Activated naive CD8-positive, alpha-beta T cell treated with anti-CD3 and anti-CD28 coated beads for 36 hours (primary cell): ENCODE data around the gene TACR3. TPM values are rescaled to one million over a fixed set of nuclear protein-coding genes. Genes with fewer than 3 reads are reported as not detected.
"Not testable (repeated sequence)": the region's sequence is repeated elsewhere in the genome, so short reads cannot be mapped to it uniquely, and the experiment has no call there.

Experiments
- DNase-seq: peaks from one replicate; pipeline ENCODE4 v3.0.0; 2021
- H3K27ac Mint-ChIP-seq: one replicate; pipeline ENCODE4 v1.8.0; 2022; ENCODE audit warnings: mild to moderate bottlenecking, moderate library complexity, mixed read lengths
- H3K27me3 Mint-ChIP-seq: one replicate; pipeline ENCODE4 v1.8.0; 2022; ENCODE audit warnings: mild to moderate bottlenecking, mixed read lengths
- H3K36me3 Mint-ChIP-seq: one replicate; pipeline ENCODE4 v1.8.0; 2021; ENCODE audit warnings: mild to moderate bottlenecking, mixed read lengths
- H3K4me1 Mint-ChIP-seq: one replicate; pipeline ENCODE4 v1.8.0; 2021; ENCODE audit warnings: mixed read lengths
- H3K4me3 Mint-ChIP-seq: one replicate; pipeline ENCODE4 v1.8.0; 2022; ENCODE audit warnings: mild to moderate bottlenecking, moderate library complexity, mixed read lengths
- H3K9me3 Mint-ChIP-seq: one replicate; pipeline ENCODE4 v1.8.0; 2022; ENCODE audit warnings: mixed read lengths
- total RNA-seq, 2 experiments: library from RNA; stranded (reverse); gene quantifications; one replicate each; pipeline ENCODE4 v1.2.3, GENCODE V29; 2021

Gene TACR3, protein sequence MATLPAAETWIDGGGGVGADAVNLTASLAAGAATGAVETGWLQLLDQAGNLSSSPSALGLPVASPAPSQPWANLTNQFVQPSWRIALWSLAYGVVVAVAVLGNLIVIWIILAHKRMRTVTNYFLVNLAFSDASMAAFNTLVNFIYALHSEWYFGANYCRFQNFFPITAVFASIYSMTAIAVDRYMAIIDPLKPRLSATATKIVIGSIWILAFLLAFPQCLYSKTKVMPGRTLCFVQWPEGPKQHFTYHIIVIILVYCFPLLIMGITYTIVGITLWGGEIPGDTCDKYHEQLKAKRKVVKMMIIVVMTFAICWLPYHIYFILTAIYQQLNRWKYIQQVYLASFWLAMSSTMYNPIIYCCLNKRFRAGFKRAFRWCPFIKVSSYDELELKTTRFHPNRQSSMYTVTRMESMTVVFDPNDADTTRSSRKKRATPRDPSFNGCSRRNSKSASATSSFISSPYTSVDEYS
- total RNA-seq = not detected

DNA sequence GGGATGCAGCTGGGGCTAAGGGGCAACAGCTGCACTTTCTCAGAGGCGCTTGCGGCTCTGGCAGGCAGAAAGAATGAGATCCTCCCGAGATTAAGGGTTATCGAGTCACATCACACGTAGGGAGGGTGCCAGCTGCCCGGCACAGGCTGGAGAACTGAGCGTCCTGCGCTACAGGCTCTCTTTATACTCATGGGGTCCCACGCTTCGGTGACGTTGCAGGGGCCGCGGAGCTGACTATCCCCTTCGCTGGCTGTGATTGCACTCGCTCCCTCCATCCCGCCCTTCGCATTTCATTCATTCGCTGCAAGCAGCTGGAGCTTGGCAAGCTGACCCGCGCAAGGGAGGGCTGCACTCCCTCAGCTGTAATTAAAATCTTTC is at the start of gene TACR3:
TSS of gene TACR3 (minus strand) at position 156 of the 378 bp plus-strand sequence. CDS start 310 bp downstream, outside the sequence.
- DNase-seq = no peak
- Mint-ChIP-seq H3K27ac (no peak within 1 kb of the TSS), H3K4me1 (no peaks in the 10 kb centered on the region), H3K36me3 (no peaks in the 10 kb centered on the region), H3K27me3 (peaks cover 21% of the 10 kb centered on the region), H3K9me3 (peaks cover 3% of the 10 kb centered on the region), H3K4me3 (no peak within 1 kb of the TSS)

DNA sequence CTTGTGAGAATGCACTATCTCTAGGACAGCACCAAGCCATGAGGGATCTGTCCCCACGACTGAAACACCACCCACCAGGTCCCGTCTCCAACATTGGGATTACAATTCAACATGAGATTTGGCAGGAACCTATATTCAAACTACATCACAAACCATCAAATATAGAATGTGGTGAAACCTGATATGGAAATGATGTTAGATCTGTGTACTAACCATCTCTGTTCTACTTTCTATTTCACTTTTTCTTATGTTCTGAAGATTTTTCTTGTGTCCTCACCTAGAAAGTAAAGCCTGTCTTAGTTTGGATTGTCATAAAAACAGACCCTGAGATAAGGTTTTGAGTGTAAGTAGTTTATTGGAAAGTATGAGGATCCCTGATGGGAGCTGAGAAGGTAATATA is 37.8 kb upstream of the TACR3 start:
- DNase-seq = no peak
- Mint-ChIP-seq H3K4me1 (no peaks in the 10 kb centered on the region), H3K36me3 (no peaks in the 10 kb centered on the region), H3K27me3 (no peaks in the 10 kb centered on the region), H3K9me3 (no peaks in the 10 kb centered on the region), H3K27ac (no peak overlapping the region), H3K4me3 (no peak overlapping the region)

DNA sequence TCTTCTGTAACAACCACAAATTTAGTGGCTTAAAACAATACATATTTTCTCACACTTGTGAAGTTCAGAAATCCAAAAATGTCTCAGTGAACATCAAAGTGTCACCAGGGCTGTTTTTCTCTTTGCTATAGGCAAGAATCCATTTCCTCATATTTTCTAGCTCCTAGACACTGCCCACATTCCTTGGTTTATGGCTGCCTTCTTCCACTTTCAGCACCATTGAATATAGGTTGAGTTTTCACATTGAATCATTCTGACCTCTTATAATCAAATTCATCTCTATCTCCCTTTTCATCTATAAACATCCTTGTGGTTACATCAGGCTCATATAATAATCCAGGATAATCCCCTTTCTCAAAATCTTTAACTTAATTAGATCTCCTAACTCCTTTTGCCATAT is 37.0 kb upstream of the TACR3 start:
- Mint-ChIP-seq H3K9me3 (no peaks in the 10 kb centered on the region), H3K4me1 (no peaks in the 10 kb centered on the region), H3K36me3 (no peaks in the 10 kb centered on the region), H3K4me3 (no peak overlapping the region), H3K27me3 (no peaks in the 10 kb centered on the region), H3K27ac (no peak overlapping the region)
- DNase-seq = no peak

DNA sequence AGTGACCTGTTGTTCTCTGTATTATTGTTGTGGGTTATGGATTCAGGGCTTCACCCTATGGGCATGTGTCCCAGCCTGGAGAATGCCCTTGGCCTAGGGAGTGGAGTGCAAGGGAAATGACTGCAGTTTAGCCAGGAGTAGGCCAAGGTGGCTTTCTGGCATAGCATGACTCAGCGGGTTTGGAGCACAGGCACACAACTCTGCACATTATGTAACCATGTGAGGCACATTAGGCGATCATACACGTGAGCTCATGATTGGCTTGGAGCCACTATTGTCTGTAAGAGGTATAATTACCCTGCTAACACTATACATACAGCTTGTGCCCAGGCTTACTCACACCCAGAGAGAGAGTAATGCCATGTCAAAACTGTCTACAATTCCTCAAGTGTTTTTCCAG is 35.1 kb upstream of the TACR3 start:
- no peaks in the 10 kb centered on the region for H3K36me3 Mint-ChIP-seq
- no peak overlapping the region for H3K4me3 Mint-ChIP-seq
- H3K27ac Mint-ChIP-seq = no peak overlapping the region
- no peaks in the 10 kb centered on the region for H3K27me3 Mint-ChIP-seq
- H3K9me3 Mint-ChIP-seq = no peaks in the 10 kb centered on the region
- H3K4me1 Mint-ChIP-seq = no peaks in the 10 kb centered on the region
- no peak for DNase-seq

DNA sequence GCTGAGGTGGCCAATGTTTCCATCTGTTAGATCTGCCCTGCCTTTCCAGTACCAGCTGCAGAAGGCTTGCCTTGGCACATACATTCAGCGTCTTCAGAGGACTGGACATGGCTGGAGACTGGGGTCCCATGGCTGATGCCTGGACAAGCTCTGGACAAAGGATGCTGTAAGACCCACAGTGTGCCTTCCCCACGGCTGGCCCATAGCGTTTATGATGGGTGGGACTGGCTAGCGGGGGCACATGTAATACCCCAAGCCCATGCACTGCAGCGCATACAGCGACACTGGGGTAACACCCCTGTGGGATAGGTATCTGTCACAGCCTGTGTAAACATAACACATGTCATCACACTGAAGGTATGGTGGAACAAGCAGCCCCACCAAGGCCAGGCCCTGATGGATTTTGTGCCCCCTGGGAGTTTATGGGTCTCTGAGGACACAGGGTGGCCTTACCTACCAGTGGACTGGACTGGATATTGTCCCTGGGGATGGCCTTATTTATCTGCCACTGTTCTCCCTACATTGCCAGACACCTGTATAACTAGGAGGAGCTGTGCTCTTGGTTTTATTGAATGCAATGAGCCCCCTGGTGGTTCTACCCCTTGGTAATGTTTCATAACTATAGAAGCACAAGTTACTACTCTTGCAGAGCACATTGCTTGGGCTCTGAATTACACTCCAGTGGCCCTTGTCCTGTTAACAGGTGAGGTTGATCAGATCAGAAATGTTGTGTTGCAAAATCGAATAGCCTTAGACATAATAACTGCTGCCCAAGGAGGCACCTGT is 34.3 kb upstream of the TACR3 start:
- no peaks in the 10 kb centered on the region for H3K4me1 Mint-ChIP-seq
- H3K27ac Mint-ChIP-seq = no peak overlapping the region
- H3K4me3 Mint-ChIP-seq = no peak overlapping the region
- DNase-seq = no peak
- no peaks in the 10 kb centered on the region for H3K36me3 Mint-ChIP-seq
- H3K9me3 Mint-ChIP-seq = no peaks in the 10 kb centered on the region
- no peaks in the 10 kb centered on the region for H3K27me3 Mint-ChIP-seq

DNA sequence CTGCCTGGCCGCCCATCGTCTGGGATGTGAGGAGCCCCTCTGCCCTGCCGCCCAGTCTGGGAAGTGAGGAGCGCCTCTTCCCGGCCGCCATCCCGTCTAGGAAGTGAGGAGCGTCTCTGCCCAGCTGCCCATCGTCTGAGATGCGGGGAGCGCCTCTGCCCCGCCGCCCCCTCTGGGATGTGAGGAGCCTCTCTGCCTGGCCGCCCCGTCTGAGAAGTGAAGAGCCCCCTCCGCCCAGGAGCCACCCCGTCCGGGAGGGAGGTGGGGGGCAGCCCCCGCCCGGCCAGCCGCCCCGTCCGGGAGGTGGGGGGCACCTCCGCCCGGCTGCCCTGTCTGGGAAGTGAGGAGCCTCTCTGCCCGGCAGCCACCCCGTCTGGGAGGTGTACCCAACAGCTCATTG is 3.4 kb upstream of the TACR3 start:
- not testable (repeated sequence) for H3K27ac Mint-ChIP-seq, H3K4me3 Mint-ChIP-seq, H3K36me3 Mint-ChIP-seq, DNase-seq, H3K4me1 Mint-ChIP-seq, H3K9me3 Mint-ChIP-seq
- peaks cover 21% of the 10 kb centered on the region for H3K27me3 Mint-ChIP-seq

DNA sequence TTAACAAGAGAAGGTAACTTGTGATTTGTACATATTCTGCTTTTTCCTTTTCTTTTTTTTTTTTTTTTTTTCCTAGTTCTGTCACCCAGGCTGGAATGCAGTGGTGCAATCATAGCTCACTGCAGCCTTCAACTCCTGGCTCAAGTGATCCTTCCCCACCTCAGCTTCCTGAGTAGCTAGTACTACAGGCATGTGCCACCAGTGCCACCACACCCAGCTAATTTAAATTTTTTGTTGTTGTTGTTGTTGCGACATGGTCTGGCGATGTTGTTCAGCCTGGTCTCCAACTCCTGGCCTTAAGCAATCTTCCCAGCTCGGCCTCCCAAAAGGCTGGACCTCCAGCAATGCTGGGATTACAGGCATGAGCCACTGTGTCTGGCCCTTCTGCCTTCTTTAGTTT is 1.5 kb upstream of the TACR3 start:
- DNase-seq = no peak
- Mint-ChIP-seq H3K27ac (no peak overlapping the region), H3K4me1 (no peaks in the 10 kb centered on the region), H3K9me3 (peaks cover 3% of the 10 kb centered on the region), H3K27me3 (peaks cover 21% of the 10 kb centered on the region), H3K4me3 (no peak overlapping the region), H3K36me3 (no peaks in the 10 kb centered on the region)

DNA sequence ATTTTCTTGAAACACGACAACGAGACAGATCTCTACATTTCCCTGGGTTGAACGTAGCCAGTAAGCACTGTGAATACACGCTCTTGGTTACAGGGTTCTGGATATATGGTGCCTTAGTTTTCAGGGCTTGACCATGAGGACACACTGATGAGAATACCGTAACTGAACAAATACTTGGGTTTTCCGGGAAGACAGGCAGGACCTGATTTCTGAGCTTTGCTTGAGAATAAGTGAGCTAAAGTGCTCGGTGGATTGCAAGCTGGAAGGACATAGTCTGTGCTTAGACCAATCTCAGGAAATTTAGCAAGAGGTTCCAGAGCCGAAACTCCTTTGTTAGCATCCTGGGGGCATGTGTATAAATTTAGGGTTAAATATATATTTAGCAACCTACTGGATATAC is 876 bp upstream of the TACR3 start:
- H3K4me1 Mint-ChIP-seq = no peaks in the 10 kb centered on the region

DNA sequence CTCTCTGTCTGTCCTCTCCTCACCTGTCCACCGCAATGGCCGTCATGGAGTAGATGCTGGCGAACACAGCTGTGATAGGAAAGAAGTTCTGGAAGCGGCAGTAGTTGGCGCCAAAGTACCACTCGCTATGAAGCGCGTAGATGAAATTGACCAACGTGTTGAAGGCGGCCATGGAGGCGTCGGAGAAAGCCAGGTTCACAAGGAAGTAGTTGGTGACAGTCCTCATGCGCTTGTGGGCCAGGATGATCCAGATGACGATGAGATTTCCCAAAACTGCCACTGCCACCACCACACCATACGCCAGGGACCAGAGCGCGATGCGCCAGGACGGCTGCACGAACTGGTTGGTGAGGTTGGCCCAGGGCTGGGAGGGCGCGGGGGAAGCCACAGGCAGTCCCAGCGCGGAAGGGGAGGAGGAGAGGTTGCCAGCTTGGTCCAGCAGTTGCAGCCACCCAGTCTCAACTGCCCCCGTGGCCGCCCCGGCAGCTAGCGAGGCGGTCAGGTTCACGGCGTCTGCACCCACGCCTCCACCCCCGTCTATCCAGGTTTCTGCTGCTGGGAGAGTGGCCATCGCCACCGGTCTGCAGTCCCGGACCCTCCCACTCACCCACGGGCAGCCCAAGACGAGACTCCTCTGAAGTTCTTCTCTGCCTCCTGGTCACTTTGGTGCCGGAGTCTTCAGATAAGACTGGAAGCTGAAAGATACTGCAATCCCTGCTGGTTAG is 518 bp downstream of the TACR3 start:
- no peak for DNase-seq
- Mint-ChIP-seq H3K27me3 (peaks cover 21% of the 10 kb centered on the region), H3K9me3 (peaks cover 3% of the 10 kb centered on the region), H3K4me1 (no peaks in the 10 kb centered on the region), H3K4me3 (no peak overlapping the region), H3K27ac (no peak overlapping the region), H3K36me3 (no peaks in the 10 kb centered on the region)

More for the DNA sequence above, 876 bp upstream of the TACR3 start:
- H3K4me3 Mint-ChIP-seq = no peak overlapping the region
- no peak for DNase-seq
- peaks cover 21% of the 10 kb centered on the region for H3K27me3 Mint-ChIP-seq
- no peaks in the 10 kb centered on the region for H3K36me3 Mint-ChIP-seq
- peaks cover 3% of the 10 kb centered on the region for H3K9me3 Mint-ChIP-seq
- no peak overlapping the region for H3K27ac Mint-ChIP-seq

DNA sequence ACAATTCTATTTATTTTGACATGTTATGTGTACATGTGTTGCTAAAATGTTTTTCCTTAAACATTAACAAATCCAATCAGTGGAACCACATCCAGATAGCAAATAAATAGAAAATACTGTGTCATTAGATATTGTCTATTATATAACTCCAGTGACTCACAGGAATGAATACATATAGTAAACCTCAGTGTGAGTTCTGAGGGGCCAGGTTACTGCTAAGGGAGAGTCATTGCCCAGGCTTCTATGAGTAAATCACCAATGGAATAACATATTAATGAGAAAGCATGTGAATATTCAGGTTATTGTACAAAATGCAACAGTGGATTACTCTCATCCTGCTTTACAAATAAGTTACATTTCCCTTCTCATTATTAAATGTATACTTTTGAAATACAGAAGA is 27.2 kb downstream of the TACR3 start:
- Mint-ChIP-seq H3K4me1 (no peaks in the 10 kb centered on the region), H3K36me3 (no peaks in the 10 kb centered on the region), H3K27me3 (no peaks in the 10 kb centered on the region), H3K27ac (no peak overlapping the region), H3K4me3 (no peak overlapping the region), H3K9me3 (peaks cover 1% of the 10 kb centered on the region)
- DNase-seq = no peak

DNA sequence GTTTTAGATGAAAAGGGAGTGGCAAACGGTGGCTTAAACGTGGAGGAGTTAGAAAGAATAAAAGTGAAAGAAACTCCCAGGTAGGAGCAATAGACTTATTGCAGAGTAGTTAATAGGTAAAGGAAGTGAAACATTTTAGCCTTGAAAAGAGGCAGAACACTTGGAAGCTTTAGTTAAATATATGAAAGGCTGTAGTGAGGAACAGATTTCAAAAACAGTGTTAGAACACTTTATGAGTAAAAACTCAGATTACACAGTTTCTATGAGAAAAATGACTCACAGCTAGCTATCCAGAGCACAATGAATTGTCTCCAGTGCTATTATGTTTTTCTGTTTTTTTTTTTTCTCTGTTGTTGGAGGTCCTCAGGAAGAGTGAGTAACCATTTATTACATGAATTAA is 45.8 kb downstream of the TACR3 start:
- Mint-ChIP-seq H3K27me3 (no peaks in the 10 kb centered on the region), H3K9me3 (peaks cover 6% of the 10 kb centered on the region), H3K4me1 (no peaks in the 10 kb centered on the region), H3K4me3 (no peak overlapping the region), H3K36me3 (no peaks in the 10 kb centered on the region), H3K27ac (no peak overlapping the region)
- DNase-seq = no peak

DNA sequence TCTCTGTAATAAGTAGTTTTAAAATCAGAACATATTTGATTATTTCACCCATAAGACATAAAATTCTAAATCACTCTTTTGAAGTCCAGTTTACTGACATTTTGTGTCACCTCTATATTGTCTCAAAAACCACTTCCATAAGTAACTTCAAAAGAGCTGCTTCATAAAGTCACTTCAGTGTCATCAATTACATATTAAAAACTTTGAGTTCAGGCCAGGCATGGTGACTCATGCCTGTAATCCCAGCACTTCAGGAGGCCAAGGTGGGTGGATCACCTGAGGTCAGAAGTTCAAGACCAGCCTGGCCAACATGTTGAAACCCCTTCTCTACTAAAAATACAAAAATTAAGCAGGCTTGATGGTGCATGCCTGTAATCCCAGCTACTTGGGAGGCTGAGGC is 53.0 kb downstream of the TACR3 start:
- not testable (repeated sequence) for H3K4me3 Mint-ChIP-seq, H3K27ac Mint-ChIP-seq, H3K9me3 Mint-ChIP-seq, DNase-seq, H3K36me3 Mint-ChIP-seq, H3K4me1 Mint-ChIP-seq, H3K27me3 Mint-ChIP-seq

DNA sequence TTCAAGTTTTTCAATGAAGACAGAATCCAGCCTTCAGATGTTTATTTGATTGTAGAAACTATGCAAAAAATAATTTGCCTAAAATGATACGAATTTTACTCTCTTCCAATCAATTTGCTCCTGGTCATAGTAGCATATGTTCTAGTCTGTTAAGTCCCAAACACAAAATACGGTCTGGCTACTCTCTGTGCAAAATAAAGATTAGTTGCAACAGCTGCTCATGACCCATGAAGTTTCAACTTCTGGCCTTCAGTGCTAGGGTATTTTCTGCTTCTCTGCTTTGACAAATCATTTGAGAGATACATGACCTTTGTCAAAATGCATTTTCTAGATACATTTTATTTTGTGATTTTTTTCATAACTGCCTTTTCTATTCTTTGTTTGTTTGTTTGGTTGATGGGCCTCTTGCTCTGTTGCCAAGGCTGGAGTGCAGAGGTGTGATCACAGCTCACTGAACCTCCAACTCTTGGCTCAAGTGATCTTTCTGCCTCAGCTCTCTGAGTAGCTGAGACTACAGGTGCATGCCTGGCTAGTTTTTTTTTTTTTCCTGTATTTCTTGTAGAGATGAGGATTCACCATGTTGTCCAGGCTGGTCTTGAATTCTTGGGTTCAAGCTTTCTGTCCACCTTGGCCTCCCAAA is 55.2 kb downstream of the TACR3 start:
- no peak for DNase-seq
- peaks cover 2% of the 10 kb centered on the region for H3K9me3 Mint-ChIP-seq
- H3K27me3 Mint-ChIP-seq = no peaks in the 10 kb centered on the region
- H3K4me1 Mint-ChIP-seq = no peaks in the 10 kb centered on the region
- no peak overlapping the region for H3K27ac Mint-ChIP-seq
- no peaks in the 10 kb centered on the region for H3K36me3 Mint-ChIP-seq
- no peak overlapping the region for H3K4me3 Mint-ChIP-seq

DNA sequence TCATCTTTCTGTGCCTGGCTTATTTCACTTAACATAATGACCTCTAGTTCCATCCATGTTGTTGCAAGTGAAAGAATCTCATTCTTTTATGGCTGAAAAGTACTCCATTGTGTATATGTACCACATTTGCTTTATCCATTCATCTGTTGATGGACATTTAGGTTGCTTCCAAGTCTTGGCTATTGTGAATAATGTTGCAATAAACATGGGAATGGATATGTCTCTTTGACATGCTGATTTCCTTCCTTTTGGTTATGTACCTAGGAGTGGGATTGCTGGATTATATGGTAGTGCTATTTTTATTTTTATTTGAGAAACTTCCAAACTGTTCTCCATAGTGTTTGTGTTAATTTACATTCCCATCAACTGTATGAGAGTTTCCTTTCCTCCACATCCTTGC is 71.2 kb downstream of the TACR3 start:
- Mint-ChIP-seq H3K4me1 (no peaks in the 10 kb centered on the region), H3K36me3 (no peaks in the 10 kb centered on the region), H3K27me3 (no peaks in the 10 kb centered on the region), H3K27ac (no peak overlapping the region), H3K4me3 (no peak overlapping the region), H3K9me3 (no peaks in the 10 kb centered on the region)
- DNase-seq = no peak

DNA sequence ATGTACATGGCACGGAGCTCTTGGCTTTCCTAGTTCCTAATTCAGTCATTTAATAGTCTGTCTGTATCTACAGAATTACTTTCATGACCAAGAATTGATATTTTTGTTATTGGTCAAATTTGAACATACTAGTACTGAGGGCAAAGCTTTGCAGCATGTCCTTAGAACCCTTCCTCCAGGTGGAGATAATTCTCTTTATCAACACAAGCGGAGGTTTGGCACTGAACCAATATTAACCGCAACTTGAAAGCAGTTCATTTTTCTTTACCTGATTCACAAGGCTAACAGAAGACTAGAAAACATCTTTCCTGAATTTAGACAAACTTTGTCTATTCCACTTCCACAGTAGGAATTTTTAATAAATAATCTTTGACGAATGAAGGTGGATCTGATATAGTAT is 73.8 kb downstream of the TACR3 start:
- no peak for DNase-seq
- Mint-ChIP-seq H3K9me3 (peaks cover 2% of the 10 kb centered on the region), H3K4me1 (no peaks in the 10 kb centered on the region), H3K27ac (no peak overlapping the region), H3K36me3 (no peaks in the 10 kb centered on the region), H3K4me3 (no peak overlapping the region), H3K27me3 (no peaks in the 10 kb centered on the region)
